Upper lobe of left lung (tissue), 4 donors: ENCODE data around the gene KANSL1.

Experiments used
- CTCF ChIP-seq, 6 experiments: fragments of 450-650 bp in 4 of 6; fragments of 200-600 bp in 2 of 6; sonication (generic) in 2 of 6; IDR thresholded peaks; one replicate each; pipeline ENCODE4 v1.5.1; 2016 to 2019; ENCODE audit warnings: antibody characterized with exemption in 6 of 6
- EP300 ChIP-seq, 4 donors: sonication (generic); formaldehyde crosslinking; IDR thresholded peaks; one replicate each; pipeline ENCODE4 v1.5.1; 2017; ENCODE audit warnings: antibody characterized with exemption in 4 of 4, control low read depth in 2 of 4
- POLR2A ChIP-seq, 4 donors: fragments of 450-650 bp; IDR thresholded peaks; one replicate each; pipeline ENCODE4 v1.5.1; 2016 to 2017; ENCODE audit warnings: antibody characterized with exemption in 4 of 4, mild to moderate bottlenecking in 2 of 4
- POLR2AphosphoS5 ChIP-seq, 2 donors: sonication (generic); formaldehyde crosslinking; IDR thresholded peaks; one replicate each; pipeline ENCODE4 v1.5.1; 2017; ENCODE audit warnings: antibody characterized with exemption in 2 of 2

GRCh38 chr17:46053911-46054534 is 139.2 kb downstream of the KANSL1 start:
- TF ChIP-seq CTCF (IDR thresholded peaks at IDR 0.05) = no peak
- TF ChIP-seq POLR2AphosphoS5 (IDR thresholded peaks at IDR 0.05) = no peak
- no peak for TF ChIP-seq EP300 (IDR thresholded peaks at IDR 0.05)
- TF ChIP-seq POLR2A (IDR thresholded peaks at IDR 0.05) = no peak
